ENCODE data around the gene SH3BP4. TPM values are rescaled to one million over a fixed set of nuclear protein-coding genes. Genes with fewer than 3 reads are reported as not detected.

Gene SH3BP4
- total and polyA plus RNA-seq, 10 of the 15 experiments (the other 5 are each of a cell fraction or from before 2014, with no cell fraction given), result 0.03 to 0.36 TPM; not detected in 8

- Histone ChIP-seq H3K4me1 (ENCODE audit: control insufficient read depth, insufficient read depth, low read length) (no peaks in the 10 kb centered on the region), H2AFZ (ENCODE audit: control insufficient read depth, low read depth, low read length) (no peak overlapping the region), H3K9me3 (replicated peaks; ENCODE audit: control insufficient read depth, insufficient read depth, low read length) (no peaks in the 10 kb centered on the region), H3K27ac (ENCODE audit: control insufficient read depth, insufficient read depth) (no peak overlapping the region), H3K4me2 (ENCODE audit: control insufficient read depth, insufficient read depth) (no peak overlapping the region), H3K79me2 (ENCODE audit: control insufficient read depth, insufficient read depth, low read length) (no peaks in the 10 kb centered on the region), H4K20me1 (ENCODE audit: control insufficient read depth, insufficient read depth) (no peaks in the 10 kb centered on the region), H3K27me3 (replicated peaks in 1 of 2; ENCODE audit: control insufficient read depth in 2 of 2, insufficient read depth in 2 of 2, low read length in 1 of 2) (no peaks in the 10 kb centered on the region), H3K4me3 (no peak overlapping the region), H3K9ac (ENCODE audit: control insufficient read depth, insufficient read depth, low read length) (no peak overlapping the region), H3K36me3 (ENCODE audit: control insufficient read depth in 2 of 2, insufficient read depth in 2 of 2, low read length in 1 of 2) (no peaks in the 10 kb centered on the region)
- FAIRE-seq (no peak), DNase-seq (ENCODE audit: low read depth, low spot score) (no peak), ATAC-seq (no peak)
- CTCF ChIA-PET, result no interaction called here
- in situ Hi-C loops (cut with MboI) (no loop called here), intact Hi-C loops (cut with micrococcal nuclease; ENCODE audit: unreplicated experiment) (no loop called here)
- POLR2A ChIA-PET, result no interaction called here
- WGBS (ENCODE audit: insufficient coverage, insufficient replicate concordance, low lambda C conversion rate, missing lambda C conversion rate), result 6% methylated on average over 3 of the region's 3 CpGs
- SMC1A ChIA-PET (ENCODE audit: uncharacterized antibody, unreplicated experiment), result no interaction called here
- RAD21 ChIA-PET (ENCODE audit: unreplicated experiment), result no interaction called here
- BruUV-seq (replicated peaks), result no TSS peak
- TF ChIP-seq MEF2A (IDR thresholded peaks at IDR 0.05; ENCODE audit: insufficient read depth, low read depth, low read length), result no peak
- TF ChIP-seq MXI1 (IDR thresholded peaks at IDR 0.05; ENCODE audit: low read depth, low read length), result no peak
- no peak for TF ChIP-seq ZBTB40 (IDR thresholded peaks at IDR 0.05; ENCODE audit: borderline replicate concordance)
- no peak for TF ChIP-seq KDM1A (IDR thresholded peaks at IDR 0.05; ENCODE audit: borderline replicate concordance)
- TF ChIP-seq RAD51 (IDR thresholded peaks at IDR 0.05), result no peak
- no peak for TF ChIP-seq ATF7 (IDR thresholded peaks at IDR 0.05; ENCODE audit: low read depth)
- no peak for TF ChIP-seq IRF4 (IDR thresholded peaks at IDR 0.05; ENCODE audit: low read depth, low read length)
- TF ChIP-seq ZNF217 (IDR thresholded peaks at IDR 0.05), result no peak
- TF ChIP-seq, protein P1, sequence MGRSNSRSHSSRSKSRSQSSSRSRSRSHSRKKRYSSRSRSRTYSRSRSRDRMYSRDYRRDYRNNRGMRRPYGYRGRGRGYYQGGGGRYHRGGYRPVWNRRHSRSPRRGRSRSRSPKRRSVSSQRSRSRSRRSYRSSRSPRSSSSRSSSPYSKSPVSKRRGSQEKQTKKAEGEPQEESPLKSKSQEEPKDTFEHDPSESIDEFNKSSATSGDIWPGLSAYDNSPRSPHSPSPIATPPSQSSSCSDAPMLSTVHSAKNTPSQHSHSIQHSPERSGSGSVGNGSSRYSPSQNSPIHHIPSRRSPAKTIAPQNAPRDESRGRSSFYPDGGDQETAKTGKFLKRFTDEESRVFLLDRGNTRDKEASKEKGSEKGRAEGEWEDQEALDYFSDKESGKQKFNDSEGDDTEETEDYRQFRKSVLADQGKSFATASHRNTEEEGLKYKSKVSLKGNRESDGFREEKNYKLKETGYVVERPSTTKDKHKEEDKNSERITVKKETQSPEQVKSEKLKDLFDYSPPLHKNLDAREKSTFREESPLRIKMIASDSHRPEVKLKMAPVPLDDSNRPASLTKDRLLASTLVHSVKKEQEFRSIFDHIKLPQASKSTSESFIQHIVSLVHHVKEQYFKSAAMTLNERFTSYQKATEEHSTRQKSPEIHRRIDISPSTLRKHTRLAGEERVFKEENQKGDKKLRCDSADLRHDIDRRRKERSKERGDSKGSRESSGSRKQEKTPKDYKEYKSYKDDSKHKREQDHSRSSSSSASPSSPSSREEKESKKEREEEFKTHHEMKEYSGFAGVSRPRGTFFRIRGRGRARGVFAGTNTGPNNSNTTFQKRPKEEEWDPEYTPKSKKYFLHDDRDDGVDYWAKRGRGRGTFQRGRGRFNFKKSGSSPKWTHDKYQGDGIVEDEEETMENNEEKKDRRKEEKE (IDR thresholded peaks at IDR 0.05), result no peak
- TF ChIP-seq JUND (IDR thresholded peaks at IDR 0.05; ENCODE audit: low read depth, low read length), result no peak
- TF ChIP-seq ETV6 (conservative IDR thresholded peaks at IDR 0.05 in 1 of 2, IDR thresholded peaks at IDR 0.05 in 1 of 2; ENCODE audit: borderline replicate concordance in 1 of 2, low read depth in 1 of 2), result no peak
- TF ChIP-seq EP300 (IDR thresholded peaks at IDR 0.05; ENCODE audit: borderline replicate concordance in 1 of 2, control insufficient read depth in 1 of 2, low read depth in 2 of 2, low read length in 2 of 2), result no peak
Observed at GRCh38 chr2:234910186-234910679, 41.6 kb upstream of the SH3BP4 start.

Data from GM12878 (cell line).